Endodermal cell (in vitro differentiated cells): ENCODE results near the gene ESCO1. TPM values are rescaled to one million over a fixed set of nuclear protein-coding genes. Genes with fewer than 3 reads are reported as not detected.

ENCODE experiments used
- DNase-seq: peaks from one replicate; pipeline ENCODE4 v3.0.0-alpha.2; 2017
- H3K27ac ChIP-seq: 2 replicates; pipeline ENCODE4 v1.5.1; 2013; ENCODE audit warnings: mild to moderate bottlenecking, low read depth, low read length, moderate library complexity
- H3K27me3 ChIP-seq: 2 replicates; pipeline ENCODE4 v1.6.1; 2013; ENCODE audit warnings: mild to moderate bottlenecking, low read length, moderate library complexity; ENCODE audit not compliant: insufficient read depth, control insufficient read depth, poor library complexity, severe bottlenecking
- H3K36me3 ChIP-seq: 2 replicates; pipeline ENCODE4 v1.7.0; 2013; ENCODE audit warnings: mild to moderate bottlenecking, low read length, moderate library complexity; ENCODE audit not compliant: control insufficient read depth, insufficient read depth
- H3K4me1 ChIP-seq: one replicate; pipeline ENCODE4 v1.7.0; 2013; ENCODE audit warnings: low read length; ENCODE audit not compliant: control insufficient read depth, insufficient read depth
- H3K4me3 ChIP-seq: 2 replicates; pipeline ENCODE4 v1.5.1; 2013; ENCODE audit warnings: mild to moderate bottlenecking, low read length, moderate library complexity
- H3K9ac ChIP-seq: 2 replicates; pipeline ENCODE4 v1.6.1; 2013; ENCODE audit warnings: mild to moderate bottlenecking, low read length, moderate library complexity; ENCODE audit not compliant: poor library complexity, severe bottlenecking; ENCODE audit errors: extremely low read depth
- H3K9me3 ChIP-seq: 2 replicates; pipeline ENCODE4 v1.6.1; 2013; ENCODE audit warnings: mild to moderate bottlenecking, low read length, moderate library complexity; ENCODE audit not compliant: control insufficient read depth
- H3K27ac Mint-ChIP-seq: 2 replicates; pipeline ENCODE4 v1.8.0; 2020; ENCODE audit warnings: mixed read lengths
- H3K27me3 Mint-ChIP-seq: 2 replicates; pipeline ENCODE4 v1.8.0; 2021; ENCODE audit warnings: mild to moderate bottlenecking, mixed read lengths; ENCODE audit not compliant: insufficient read depth
- H3K36me3 Mint-ChIP-seq: 2 replicates; pipeline ENCODE4 v1.8.0; 2020; ENCODE audit warnings: low read depth, mixed read lengths
- H3K4me1 Mint-ChIP-seq: 2 replicates; pipeline ENCODE4 v1.8.0; 2020; ENCODE audit warnings: mixed read lengths
- H3K4me3 Mint-ChIP-seq: 2 replicates; pipeline ENCODE4 v1.8.0; 2020; ENCODE audit warnings: mild to moderate bottlenecking, moderate library complexity, mixed read lengths
- H3K9me3 Mint-ChIP-seq: 2 replicates; pipeline ENCODE4 v1.8.0; 2020; ENCODE audit warnings: mild to moderate bottlenecking, mixed read lengths
- WGBS, 2 experiments: methylation state at CpG; one replicate each; pipeline versions ENCODE4 v1.1.5 to v1.1.7; 2013; ENCODE audit warnings: missing lambda C conversion rate in 2 of 2, mixed read lengths in 1 of 2; ENCODE audit not compliant: insufficient coverage in 1 of 2, insufficient read length in 1 of 2; 5-methylcytosine and 5-hydroxymethylcytosine counted together
- total RNA-seq, 2 donors: library from RNA; stranded (reverse); fragmentation: NEBNext Ultra II Directional in 1 of 2; extraction: Animal tissue kit (Norgen Biotek cat#: 25700) in 1 of 2; gene quantifications; 2 replicates in 1 of 2; 3 replicates in 1 of 2; pipeline ENCODE4 v1.2.1, GENCODE V29; 2021
- TF ChIP-seq, protein P1 (sequence below): fragments of 200-600 bp; sonication (generic); conservative IDR thresholded peaks from 2 replicates; pipeline ENCODE4 v1.5.0; 2021; ENCODE audit warnings: antibody characterized with exemption, mild to moderate bottlenecking

Gene ESCO1
- total RNA-seq, 2 donors from 2014 or later: 33.3 to 39.4 TPM

DNA sequence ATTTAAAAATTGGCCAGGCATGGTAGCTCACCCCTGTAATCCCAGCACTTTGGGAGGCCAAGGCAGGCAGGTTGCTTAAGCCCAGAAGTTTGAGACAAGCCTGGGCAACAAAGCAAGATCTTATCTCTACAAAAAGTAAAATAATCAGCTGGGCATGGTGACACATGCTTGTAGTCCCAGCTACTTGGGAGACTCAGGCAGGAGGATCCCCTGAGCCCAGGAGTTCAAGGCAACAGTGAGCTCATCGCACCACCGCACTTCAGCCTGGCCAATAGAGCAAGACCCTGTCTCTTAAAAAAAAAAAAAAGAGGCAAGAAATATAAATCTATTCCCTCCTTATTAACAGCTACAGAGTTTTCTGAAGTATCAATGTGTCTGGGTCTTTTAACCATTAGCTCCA, 51.9 kb downstream of the ESCO1 start:
- Mint-ChIP-seq H3K4me1 (no peaks in the 10 kb centered on the region), H3K27ac (no peak overlapping the region), H3K4me3 (no peak overlapping the region), H3K36me3 (peaks cover 63% of the 10 kb centered on the region), H3K27me3 (no peaks in the 10 kb centered on the region), H3K9me3 (no peaks in the 10 kb centered on the region)
- TF ChIP-seq, protein P1, sequence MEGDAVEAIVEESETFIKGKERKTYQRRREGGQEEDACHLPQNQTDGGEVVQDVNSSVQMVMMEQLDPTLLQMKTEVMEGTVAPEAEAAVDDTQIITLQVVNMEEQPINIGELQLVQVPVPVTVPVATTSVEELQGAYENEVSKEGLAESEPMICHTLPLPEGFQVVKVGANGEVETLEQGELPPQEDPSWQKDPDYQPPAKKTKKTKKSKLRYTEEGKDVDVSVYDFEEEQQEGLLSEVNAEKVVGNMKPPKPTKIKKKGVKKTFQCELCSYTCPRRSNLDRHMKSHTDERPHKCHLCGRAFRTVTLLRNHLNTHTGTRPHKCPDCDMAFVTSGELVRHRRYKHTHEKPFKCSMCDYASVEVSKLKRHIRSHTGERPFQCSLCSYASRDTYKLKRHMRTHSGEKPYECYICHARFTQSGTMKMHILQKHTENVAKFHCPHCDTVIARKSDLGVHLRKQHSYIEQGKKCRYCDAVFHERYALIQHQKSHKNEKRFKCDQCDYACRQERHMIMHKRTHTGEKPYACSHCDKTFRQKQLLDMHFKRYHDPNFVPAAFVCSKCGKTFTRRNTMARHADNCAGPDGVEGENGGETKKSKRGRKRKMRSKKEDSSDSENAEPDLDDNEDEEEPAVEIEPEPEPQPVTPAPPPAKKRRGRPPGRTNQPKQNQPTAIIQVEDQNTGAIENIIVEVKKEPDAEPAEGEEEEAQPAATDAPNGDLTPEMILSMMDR: no peak
- no peaks in the 10 kb centered on the region for H3K27me3 ChIP-seq
- H3K27ac ChIP-seq: no peak overlapping the region
- H3K9ac ChIP-seq: no peak overlapping the region
- peaks cover 56% of the 10 kb centered on the region for H3K36me3 ChIP-seq
- no peak overlapping the region for H3K4me3 ChIP-seq
- no peak for DNase-seq
- H3K9me3 ChIP-seq: no peaks in the 10 kb centered on the region
- H3K4me1 ChIP-seq: no peaks in the 10 kb centered on the region
- WGBS, 2 experiments: 97% methylated on average over 2 of the region's 2 CpGs; no CpG with 5 or more reads in 1 of the 2 experiments

DNA sequence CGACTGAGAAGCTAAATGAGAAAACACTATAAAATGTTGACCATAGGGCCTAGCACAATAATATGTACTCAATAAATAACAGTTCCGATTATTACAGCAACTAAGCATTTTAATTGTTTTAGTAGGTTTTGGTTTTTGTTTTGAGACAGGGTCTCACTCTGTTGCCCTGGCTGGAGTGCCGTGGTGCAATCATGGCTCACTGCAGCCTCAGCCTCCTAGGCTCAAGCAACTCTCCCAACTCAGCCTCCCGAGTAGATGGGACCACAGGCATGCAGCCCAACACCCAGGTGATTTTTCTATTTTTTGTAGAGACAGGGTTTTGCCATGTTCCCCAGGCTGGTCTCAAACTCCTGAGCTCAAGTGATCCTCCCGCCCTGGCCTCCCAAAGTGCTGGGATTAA, 54.1 kb downstream of the ESCO1 start:
- Mint-ChIP-seq H3K27ac (no peak overlapping the region), H3K9me3 (no peaks in the 10 kb centered on the region), H3K4me3 (no peak overlapping the region), H3K27me3 (no peaks in the 10 kb centered on the region), H3K36me3 (peaks cover 63% of the 10 kb centered on the region), H3K4me1 (no peaks in the 10 kb centered on the region)
- TF ChIP-seq, protein P1: no peak
- 89% methylated on average over 2 to 4 of the region's 5 CpGs for WGBS, 2 experiments
- DNase-seq: no peak
- Histone ChIP-seq H3K27ac (no peak overlapping the region), H3K9ac (no peak overlapping the region), H3K4me3 (no peak overlapping the region), H3K36me3 (peaks cover 55% of the 10 kb centered on the region), H3K27me3 (no peaks in the 10 kb centered on the region), H3K9me3 (no peaks in the 10 kb centered on the region), H3K4me1 (no peaks in the 10 kb centered on the region)

DNA sequence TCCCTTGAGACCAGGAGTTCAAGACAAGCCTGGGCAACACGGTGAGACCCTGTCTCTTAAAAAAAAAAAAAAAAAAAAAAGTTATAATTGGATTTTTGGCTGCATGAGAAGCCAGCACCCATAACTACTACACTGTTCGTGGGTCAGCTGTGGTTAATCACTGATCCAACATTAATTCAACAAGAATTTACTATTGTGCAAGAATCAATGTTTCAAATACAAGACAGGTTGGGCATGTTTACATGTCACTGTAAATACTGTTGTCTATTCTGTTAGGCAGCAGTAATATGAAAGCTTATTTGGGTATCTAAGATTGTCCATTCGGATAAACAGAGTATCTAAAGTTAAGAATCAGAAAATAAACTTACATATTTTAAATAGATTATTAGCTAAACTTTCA, 62.3 kb downstream of the ESCO1 start:
- no peak overlapping the region for H3K9ac ChIP-seq
- H3K27me3 ChIP-seq: no peaks in the 10 kb centered on the region
- H3K36me3 ChIP-seq: peaks cover 76% of the 10 kb centered on the region
- WGBS, 2 experiments: 91 to 100% methylated on average over 1 to 3 of the region's 3 CpGs
- Mint-ChIP-seq H3K27ac (no peak overlapping the region), H3K9me3 (no peaks in the 10 kb centered on the region), H3K36me3 (peaks cover 55% of the 10 kb centered on the region), H3K4me3 (no peak overlapping the region), H3K27me3 (no peaks in the 10 kb centered on the region), H3K4me1 (no peaks in the 10 kb centered on the region)
- no peaks in the 10 kb centered on the region for H3K9me3 ChIP-seq
- TF ChIP-seq, protein P1: no peak
- no peak overlapping the region for H3K4me3 ChIP-seq
- no peak overlapping the region for H3K27ac ChIP-seq
- DNase-seq: no peak
- no peaks in the 10 kb centered on the region for H3K4me1 ChIP-seq
